Measurements from ENCODE around the gene STAT5A. TPM values are rescaled to one million over a fixed set of nuclear protein-coding genes. Genes with fewer than 3 reads are reported as not detected.
A peak's percentile ranks its signal among the peaks of the same experiment; 100 is the strongest.

Gene STAT5A
- total and polyA plus RNA-seq, 9 of the 15 experiments (the other 6 are each of a cell fraction or from before 2014, with no cell fraction given): 79.9 to 415 (median 196) TPM

GRCh38 chr17:42303694-42304093 is 15.4 kb downstream of the STAT5A start:
- TSS peak; percentile 28 for BruUV-seq (replicated peaks)
- Histone ChIP-seq H2AFZ (ENCODE audit: low read depth, low read length) (no peak overlapping the region), H3K9me1 (ENCODE audit: control insufficient read depth, insufficient read depth, low read length) (no peaks in the 10 kb centered on the region), H4K20me1 (replicated peaks; ENCODE audit: control insufficient read depth, insufficient read depth, low read length) (no peaks in the 10 kb centered on the region), H3K4me2 (ENCODE audit: insufficient read depth, low read length) (no peak overlapping the region), H3K27ac (ENCODE audit: extremely low read depth, low read depth, low read length) (no peak overlapping the region), H3K9ac (ENCODE audit: insufficient read depth in 1 of 2, low read depth in 2 of 2, low read length in 2 of 2) (no peak overlapping the region), H3K4me3 (no peak overlapping the region), H3K9me3 (replicated peaks; ENCODE audit: control insufficient read depth, insufficient read depth, low read depth, low read length) (no peaks in the 10 kb centered on the region), H3K4me1 (replicated peaks in 1 of 2; ENCODE audit: control insufficient read depth in 2 of 2, insufficient read depth in 2 of 2, low read length in 2 of 2) (peaks cover 4 to 38% of the 10 kb centered on the region in 2 experiments; a peak in 4 of 5 replicates), H3K27me3 (ENCODE audit: control insufficient read depth in 2 of 2, insufficient read depth in 2 of 2, low read length in 2 of 2) (no peaks in the 10 kb centered on the region), H3K36me3 (ENCODE audit: control insufficient read depth, insufficient read depth, low read length) (peaks cover 91% of the 10 kb centered on the region), H3K79me2 (ENCODE audit: control insufficient read depth, insufficient read depth, low read length) (peaks cover 56% of the 10 kb centered on the region)
- ChIA-PET CTCF (ENCODE audit: low intra/inter-chr PET ratio) (no interaction called here), POLR2A (interaction anchor here (0.6 to 1.4 kb wide), 5 partner anchors 8 to 253 kb away, joined by 3 to 6 read pairs (median 5); no protein-coding TSS in a partner anchor)
- ATAC-seq: no peak
- in situ Hi-C loops (cut with MboI): no loop called here
- DNase-seq (ENCODE audit: extremely low read depth in 1 of 4, low spot score in 3 of 4): no peak
- 78% methylated on average over 3 of the region's 3 CpGs for WGBS (ENCODE audit: insufficient coverage, low coverage, missing lambda C conversion rate)
- no peak for FAIRE-seq
- intact Hi-C loops (cut with micrococcal nuclease): no loop called here
- TF ChIP-seq, protein P1, sequence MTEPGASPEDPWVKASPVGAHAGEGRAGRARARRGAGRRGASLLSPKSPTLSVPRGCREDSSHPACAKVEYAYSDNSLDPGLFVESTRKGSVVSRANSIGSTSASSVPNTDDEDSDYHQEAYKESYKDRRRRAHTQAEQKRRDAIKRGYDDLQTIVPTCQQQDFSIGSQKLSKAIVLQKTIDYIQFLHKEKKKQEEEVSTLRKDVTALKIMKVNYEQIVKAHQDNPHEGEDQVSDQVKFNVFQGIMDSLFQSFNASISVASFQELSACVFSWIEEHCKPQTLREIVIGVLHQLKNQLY (CRISPR knock-in tag; conservative IDR thresholded peaks at IDR 0.05): no peak
- TF ChIP-seq THRB (CRISPR knock-in tag; conservative IDR thresholded peaks at IDR 0.05) (0 out of 2 replicates have a peak, but pooled peaks have one; percentile 37), SAFB (IDR thresholded peaks at IDR 0.05; ENCODE audit: borderline replicate concordance, low read depth, low read length) (no peak), RAD21 (CRISPR knock-in tag; conservative IDR thresholded peaks at IDR 0.05 in 1 of 2, IDR thresholded peaks at IDR 0.05 in 1 of 2) (no peak), POLR2A (conservative IDR thresholded peaks at IDR 0.05) (peak; percentile 70), CSDE1 (IDR thresholded peaks at IDR 0.05) (no peak), POLR2G (IDR thresholded peaks at IDR 0.05; ENCODE audit: low read depth, low read length) (no peak), MAZ (CRISPR knock-in tag; conservative IDR thresholded peaks at IDR 0.05 in 1 of 2, IDR thresholded peaks at IDR 0.05 in 1 of 2) (no peak), PTTG1 (tag; IDR thresholded peaks at IDR 0.05; ENCODE audit: low read depth) (no peak)
- TF ChIP-seq, protein P2, sequence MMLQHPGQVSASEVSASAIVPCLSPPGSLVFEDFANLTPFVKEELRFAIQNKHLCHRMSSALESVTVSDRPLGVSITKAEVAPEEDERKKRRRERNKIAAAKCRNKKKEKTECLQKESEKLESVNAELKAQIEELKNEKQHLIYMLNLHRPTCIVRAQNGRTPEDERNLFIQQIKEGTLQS (IDR thresholded peaks at IDR 0.05): no peak
- TF ChIP-seq, protein P2 (CRISPR knock-in tag; conservative IDR thresholded peaks at IDR 0.05): no peak
- TF ChIP-seq, protein P3, sequence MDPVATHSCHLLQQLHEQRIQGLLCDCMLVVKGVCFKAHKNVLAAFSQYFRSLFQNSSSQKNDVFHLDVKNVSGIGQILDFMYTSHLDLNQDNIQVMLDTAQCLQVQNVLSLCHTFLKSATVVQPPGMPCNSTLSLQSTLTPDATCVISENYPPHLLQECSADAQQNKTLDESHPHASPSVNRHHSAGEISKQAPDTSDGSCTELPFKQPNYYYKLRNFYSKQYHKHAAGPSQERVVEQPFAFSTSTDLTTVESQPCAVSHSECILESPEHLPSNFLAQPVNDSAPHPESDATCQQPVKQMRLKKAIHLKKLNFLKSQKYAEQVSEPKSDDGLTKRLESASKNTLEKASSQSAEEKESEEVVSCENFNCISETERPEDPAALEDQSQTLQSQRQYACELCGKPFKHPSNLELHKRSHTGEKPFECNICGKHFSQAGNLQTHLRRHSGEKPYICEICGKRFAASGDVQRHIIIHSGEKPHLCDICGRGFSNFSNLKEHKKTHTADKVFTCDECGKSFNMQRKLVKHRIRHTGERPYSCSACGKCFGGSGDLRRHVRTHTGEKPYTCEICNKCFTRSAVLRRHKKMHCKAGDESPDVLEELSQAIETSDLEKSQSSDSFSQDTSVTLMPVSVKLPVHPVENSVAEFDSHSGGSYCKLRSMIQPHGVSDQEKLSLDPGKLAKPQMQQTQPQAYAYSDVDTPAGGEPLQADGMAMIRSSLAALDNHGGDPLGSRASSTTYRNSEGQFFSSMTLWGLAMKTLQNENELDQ (CRISPR knock-in tag; IDR thresholded peaks at IDR 0.05; ENCODE audit: borderline replicate concordance): no peak
- TF ChIP-seq, protein P4, sequence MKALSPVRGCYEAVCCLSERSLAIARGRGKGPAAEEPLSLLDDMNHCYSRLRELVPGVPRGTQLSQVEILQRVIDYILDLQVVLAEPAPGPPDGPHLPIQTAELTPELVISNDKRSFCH (CRISPR knock-in tag; IDR thresholded peaks at IDR 0.05): no peak
- TF ChIP-seq, protein P4 (tag; IDR thresholded peaks at IDR 0.05): no peak

All from K562 (cell line).